Tibial artery (tissue), 4 donors: ENCODE measurements around the gene ZSWIM6.

Source experiments
- DNase-seq, 2 donors: peaks; one replicate each; pipeline ENCODE4 v3.0.0-alpha.2; 2019
- H3K27ac ChIP-seq, 2 donors: fragments of 200-600 bp; sonication (generic) in 1 of 2; 1 replicate in 1 of 2; 2 replicates in 1 of 2; pipeline ENCODE4 v1.5.1; 2018 to 2019; ENCODE audit warnings: mild to moderate bottlenecking in 1 of 2
- H3K27me3 ChIP-seq, 2 donors: fragments of 200-600 bp; sonication (generic) in 1 of 2; one replicate each; pipeline versions ENCODE4 v1.5.1 to v1.6.0; 2016 to 2019
- H3K36me3 ChIP-seq, 3 donors: fragments of 200-600 bp; sonication (generic) in 2 of 3; one replicate each; pipeline ENCODE4 v1.5.1; 2016 to 2019; ENCODE audit warnings: mild to moderate bottlenecking in 2 of 3
- H3K4me1 ChIP-seq, 4 donors: fragments of 200-600 bp; sonication (generic) in 2 of 4; 1 replicate in 3 of 4; 2 replicates in 1 of 4; pipeline ENCODE4 v1.5.1; 2016 to 2019
- H3K4me3 ChIP-seq, 2 donors: fragments of 200-600 bp; sonication (generic) in 1 of 2; 1 replicate in 1 of 2; 2 replicates in 1 of 2; pipeline ENCODE4 v1.5.1; 2018 to 2019; ENCODE audit warnings: mild to moderate bottlenecking in 2 of 2
- H3K9me3 ChIP-seq, 3 donors: fragments of 200-600 bp; sonication (generic) in 1 of 3; one replicate each; pipeline ENCODE4 v1.5.1; 2016 to 2019
- intact Hi-C: fragments of 100-400 bp; cut with DNase I; formaldehyde crosslinking; loops from one replicate; pipeline ENCODE4 v1.15.0; 2023; ENCODE audit warnings: low total_unique reads
- TF ChIP-seq, protein P1 (sequence below), 2 experiments: fragments of 200-600 bp in 1 of 2; fragments of 450-650 bp in 1 of 2; IDR thresholded peaks; one replicate each; pipeline ENCODE4 v1.5.1; 2017 to 2019; ENCODE audit warnings: antibody characterized with exemption in 2 of 2, mild to moderate bottlenecking in 1 of 2, moderate library complexity in 1 of 2

Gene ZSWIM6

GRCh38 chr5:61461926-61462325, 129.9 kb downstream of the ZSWIM6 start:
- H3K36me3 ChIP-seq = no peaks in the 10 kb centered on the region
- DNase-seq = no peak
- no peaks in the 10 kb centered on the region for H3K9me3 ChIP-seq
- peaks cover 0 to 47% (median 6%) of the 10 kb centered on the region in 4 donors for H3K4me1 ChIP-seq
- TF ChIP-seq, protein P1, sequence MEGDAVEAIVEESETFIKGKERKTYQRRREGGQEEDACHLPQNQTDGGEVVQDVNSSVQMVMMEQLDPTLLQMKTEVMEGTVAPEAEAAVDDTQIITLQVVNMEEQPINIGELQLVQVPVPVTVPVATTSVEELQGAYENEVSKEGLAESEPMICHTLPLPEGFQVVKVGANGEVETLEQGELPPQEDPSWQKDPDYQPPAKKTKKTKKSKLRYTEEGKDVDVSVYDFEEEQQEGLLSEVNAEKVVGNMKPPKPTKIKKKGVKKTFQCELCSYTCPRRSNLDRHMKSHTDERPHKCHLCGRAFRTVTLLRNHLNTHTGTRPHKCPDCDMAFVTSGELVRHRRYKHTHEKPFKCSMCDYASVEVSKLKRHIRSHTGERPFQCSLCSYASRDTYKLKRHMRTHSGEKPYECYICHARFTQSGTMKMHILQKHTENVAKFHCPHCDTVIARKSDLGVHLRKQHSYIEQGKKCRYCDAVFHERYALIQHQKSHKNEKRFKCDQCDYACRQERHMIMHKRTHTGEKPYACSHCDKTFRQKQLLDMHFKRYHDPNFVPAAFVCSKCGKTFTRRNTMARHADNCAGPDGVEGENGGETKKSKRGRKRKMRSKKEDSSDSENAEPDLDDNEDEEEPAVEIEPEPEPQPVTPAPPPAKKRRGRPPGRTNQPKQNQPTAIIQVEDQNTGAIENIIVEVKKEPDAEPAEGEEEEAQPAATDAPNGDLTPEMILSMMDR (IDR thresholded peaks at IDR 0.05) = no peak
- no peak overlapping the region for H3K4me3 ChIP-seq
- H3K27me3 ChIP-seq = no peaks in the 10 kb centered on the region
- H3K27ac ChIP-seq = no peak overlapping the region
- intact Hi-C loops = no loop called here

- intact Hi-C loops = no loop called here
- no peak overlapping the region for H3K27ac ChIP-seq
- peaks cover 0 to 60% (median 11%) of the 10 kb centered on the region in 4 donors for H3K4me1 ChIP-seq
- no peak for DNase-seq
- H3K27me3 ChIP-seq = no peaks in the 10 kb centered on the region
- no peaks in the 10 kb centered on the region for H3K9me3 ChIP-seq
- no peaks in the 10 kb centered on the region for H3K36me3 ChIP-seq
- H3K4me3 ChIP-seq = no peak overlapping the region
- TF ChIP-seq, protein P1 (IDR thresholded peaks at IDR 0.05) = no peak
These were observed 131.5 kb downstream of the ZSWIM6 start for GRCh38 chr5:61463596-61463995.

- H3K4me1 ChIP-seq = peaks cover 0 to 65% (median 11%) of the 10 kb centered on the region in 4 donors
- intact Hi-C loops = no loop called here
- TF ChIP-seq, protein P1 (IDR thresholded peaks at IDR 0.05) = no peak
These were observed 132.5 kb downstream of the ZSWIM6 start for GRCh38 chr5:61464512-61464911.

DNA sequence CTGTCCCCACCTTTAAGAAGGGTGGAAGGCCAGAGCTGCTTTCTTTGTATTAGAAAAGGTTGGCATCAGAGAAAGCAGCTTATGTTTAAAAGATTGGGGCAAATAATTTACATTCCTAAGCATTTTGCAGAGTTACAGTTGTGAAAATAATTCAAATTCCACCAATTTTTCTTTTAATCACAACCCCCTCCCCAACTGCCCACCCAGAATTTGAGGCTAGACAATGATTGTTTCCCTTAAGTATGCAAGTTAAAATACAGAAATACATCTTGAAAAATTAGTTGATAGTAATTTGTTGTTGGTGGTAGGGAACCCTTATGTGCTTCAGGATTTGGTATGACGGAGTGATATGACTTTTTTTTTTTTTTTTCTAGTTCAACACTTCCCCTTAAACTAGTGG, 133.0 kb downstream of the ZSWIM6 start:
- Histone ChIP-seq H3K36me3 (no peaks in the 10 kb centered on the region), H3K4me3 (no peak overlapping the region), H3K27me3 (no peaks in the 10 kb centered on the region), H3K4me1 (peaks cover 0 to 61% (median 11%) of the 10 kb centered on the region in 4 donors), H3K9me3 (no peaks in the 10 kb centered on the region), H3K27ac (no peak overlapping the region)
- TF ChIP-seq, protein P1 (IDR thresholded peaks at IDR 0.05) = no peak
- DNase-seq = no peak
- intact Hi-C loops = no loop called here

More at GRCh38 chr5:61464512-61464911, 132.5 kb downstream of the ZSWIM6 start:
- Histone ChIP-seq H3K9me3 (no peaks in the 10 kb centered on the region), H3K27ac (no peak overlapping the region), H3K36me3 (no peaks in the 10 kb centered on the region), H3K27me3 (no peaks in the 10 kb centered on the region), H3K4me3 (no peak overlapping the region)
- no peak for DNase-seq

GRCh38 chr5:61465496-61465895, 133.4 kb downstream of the ZSWIM6 start:
- H3K27ac ChIP-seq = no peak overlapping the region
- H3K36me3 ChIP-seq = no peaks in the 10 kb centered on the region
- intact Hi-C loops = no loop called here
- no peak overlapping the region for H3K4me3 ChIP-seq
- no peaks in the 10 kb centered on the region for H3K9me3 ChIP-seq
- TF ChIP-seq, protein P1 (IDR thresholded peaks at IDR 0.05) = no peak
- no peak for DNase-seq
- no peaks in the 10 kb centered on the region for H3K27me3 ChIP-seq
- H3K4me1 ChIP-seq = peaks cover 0 to 58% (median 11%) of the 10 kb centered on the region in 4 donors

GRCh38 chr5:61466017-61466416, 134.0 kb downstream of the ZSWIM6 start:
- Histone ChIP-seq H3K27me3 (no peaks in the 10 kb centered on the region), H3K4me3 (no peak overlapping the region), H3K36me3 (no peaks in the 10 kb centered on the region), H3K27ac (no peak overlapping the region), H3K9me3 (no peaks in the 10 kb centered on the region), H3K4me1 (peaks cover 0 to 55% (median 11%) of the 10 kb centered on the region in 4 donors)
- TF ChIP-seq, protein P1 (IDR thresholded peaks at IDR 0.05) = no peak
- intact Hi-C loops = no loop called here
- no peak for DNase-seq
